GM23248 (cell line): ENCODE data around the gene MARK3. TPM values are rescaled to one million over a fixed set of nuclear protein-coding genes. Genes with fewer than 3 reads are reported as not detected.

ENCODE experiments used
- DNase-seq: peaks from one replicate; pipeline ENCODE4 v3.0.0-alpha.2; 2015
- H2AFZ ChIP-seq: fragments of 200-600 bp; sonication (generic); 2 replicates; pipeline ENCODE4 v1.6.1; 2016; ENCODE audit warnings: antibody characterized with exemption
- H3F3A ChIP-seq: fragments of 200-600 bp; sonication (generic); 2 replicates; pipeline ENCODE4 v1.6.1; 2016; ENCODE audit warnings: mild to moderate bottlenecking, antibody characterized with exemption, mixed run types; ENCODE audit not compliant: insufficient read depth
- H3K27ac ChIP-seq: fragments of 200-600 bp; sonication (generic); 2 replicates; pipeline ENCODE4 v1.5.1; 2016; ENCODE audit warnings: mild to moderate bottlenecking
- H3K27me3 ChIP-seq: fragments of 200-600 bp; sonication (generic); replicated peaks from 2 replicates; pipeline ENCODE4 v1.6.1; 2016; ENCODE audit warnings: mild to moderate bottlenecking; ENCODE audit not compliant: insufficient read depth
- H3K36me3 ChIP-seq: fragments of 200-600 bp; sonication (generic); 2 replicates; pipeline ENCODE4 v1.6.1; 2016; ENCODE audit warnings: low read depth, mild to moderate bottlenecking
- H3K4me1 ChIP-seq: fragments of 200-600 bp; sonication (generic); 2 replicates; pipeline ENCODE4 v1.6.1; 2016; ENCODE audit warnings: mild to moderate bottlenecking; ENCODE audit not compliant: insufficient read depth
- H3K4me2 ChIP-seq: fragments of 200-600 bp; sonication (generic); one replicate; pipeline ENCODE4 v1.6.1; 2016; ENCODE audit warnings: mild to moderate bottlenecking; ENCODE audit not compliant: unreplicated experiment
- H3K4me3 ChIP-seq: fragments of 200-600 bp; sonication (generic); 2 replicates; pipeline ENCODE4 v1.5.1; 2016; ENCODE audit warnings: mild to moderate bottlenecking
- H3K79me2 ChIP-seq: fragments of 200-600 bp; sonication (generic); 2 replicates; pipeline ENCODE4 v1.6.1; 2016; ENCODE audit warnings: mild to moderate bottlenecking; ENCODE audit not compliant: insufficient read depth
- H3K9ac ChIP-seq: fragments of 200-600 bp; sonication (generic); 2 replicates; pipeline ENCODE4 v1.6.1; 2016; ENCODE audit warnings: mild to moderate bottlenecking
- H3K9me2 ChIP-seq: fragments of 200-600 bp; sonication (generic); 2 replicates; pipeline ENCODE4 v1.6.1; 2016; ENCODE audit warnings: mixed run types, mild to moderate bottlenecking, moderate library complexity; ENCODE audit not compliant: insufficient read depth
- H3K9me3 ChIP-seq: fragments of 200-600 bp; sonication (generic); one replicate; pipeline ENCODE4 v1.6.1; 2017; ENCODE audit warnings: low read depth
- H4K20me1 ChIP-seq: fragments of 200-600 bp; sonication (generic); 2 replicates; pipeline ENCODE4 v1.6.0; 2016; ENCODE audit not compliant: insufficient read depth
- EZH2 ChIP-seq: fragments of 200-600 bp; sonication (generic); IDR thresholded peaks from 2 replicates; pipeline ENCODE4 v1.6.1; 2018; ENCODE audit warnings: antibody characterized with exemption, mild to moderate bottlenecking; ENCODE audit not compliant: insufficient read depth, poor library complexity, severe bottlenecking
- EZH2phosphoT487 ChIP-seq: fragments of 200-600 bp; sonication (generic); IDR thresholded peaks from 2 replicates; pipeline ENCODE4 v1.6.1; 2018; ENCODE audit warnings: antibody characterized with exemption, moderate library complexity, mild to moderate bottlenecking, low read depth; ENCODE audit not compliant: insufficient read depth
- WGBS, 2 experiments: methylation state at CpG; one replicate each; pipeline ENCODE4 v1.1.6; 2015 to 2017; ENCODE audit warnings: low lambda C conversion rate in 2 of 2, low coverage in 1 of 2; ENCODE audit errors: missing lambda C conversion rate in 2 of 2; 5-methylcytosine and 5-hydroxymethylcytosine counted together
- in situ Hi-C: fragments of 300-500 bp; cut with MboI; formaldehyde crosslinking; loops from 2 replicates; pipeline ENCODE4 v1.15.0; 2020
- polyA plus RNA-seq: library from polyadenylated mRNA; unstranded; fragments of >200 nt; fragmentation: Nextera tagmentation; extraction: Ambion mirVana; gene quantifications from 2 replicates; pipeline ENCODE4 v1.2.1, GENCODE V29; 2016
- total RNA-seq: library from RNA; depleted of rRNA; stranded (reverse); fragments of >200 nt; shearing (Covaris generic); gene quantifications from 2 replicates; pipeline ENCODE4 v1.2.3, GENCODE V29; 2014

MARK3 gene
- total and polyA plus RNA-seq, 2 experiments from 2014 or later = 32.9 to 80.6 TPM

- peaks cover 5% of the 10 kb centered on the region; the same call in 1 of the 2 replicates for H3F3A ChIP-seq
- H3K27ac ChIP-seq = no peak overlapping the region
- no peak for TF ChIP-seq EZH2
- TF ChIP-seq EZH2phosphoT487 = no peak
- WGBS, 2 experiments = 59 to 70% methylated on average over 8 of the region's 8 CpGs
- H3K9me2 ChIP-seq = no peaks in the 10 kb centered on the region
- in situ Hi-C loops = no loop called here
- no peak overlapping the region for H3K4me2 ChIP-seq
- H3K4me3 ChIP-seq = no peak overlapping the region
- no peaks in the 10 kb centered on the region for H3K9me3 ChIP-seq
- no peak for DNase-seq
- no peak overlapping the region for H3K9ac ChIP-seq
- no peak overlapping the region for H2AFZ ChIP-seq
- H3K27me3 ChIP-seq = no peaks in the 10 kb centered on the region
- H3K4me1 ChIP-seq = peaks cover 20% of the 10 kb centered on the region; the same call in 1 of the 2 replicates
- H3K79me2 ChIP-seq = peaks cover 23% of the 10 kb centered on the region
- H4K20me1 ChIP-seq = no peaks in the 10 kb centered on the region
- no peaks in the 10 kb centered on the region for H3K36me3 ChIP-seq
These were observed 141.2 kb downstream of the MARK3 start for GRCh38 chr14:103526247-103526913.

DNA sequence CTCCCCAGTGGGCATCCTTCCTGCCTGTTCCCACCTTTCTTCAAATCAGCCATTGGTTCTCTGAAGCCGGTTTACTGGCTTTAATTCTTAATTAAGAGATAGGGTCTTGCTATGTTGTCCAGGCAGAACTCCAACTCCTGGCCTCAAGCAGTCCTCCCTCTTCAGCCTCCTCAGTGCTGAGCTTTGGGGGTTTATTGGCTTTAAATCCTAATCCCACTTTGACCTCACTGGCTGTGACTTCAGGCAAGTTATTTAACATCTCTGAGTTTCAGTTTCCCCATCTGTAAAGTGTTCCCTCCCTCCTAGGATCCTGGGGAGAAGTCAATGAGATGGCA is 141.7 kb downstream of the MARK3 start:
- peaks cover 28% of the 10 kb centered on the region for H3K79me2 ChIP-seq
- no peaks in the 10 kb centered on the region for H3K36me3 ChIP-seq
- no peak overlapping the region for H2AFZ ChIP-seq
- H3K27ac ChIP-seq = peak overlapping the region; percentile 84
- no peaks in the 10 kb centered on the region for H4K20me1 ChIP-seq
- no peaks in the 10 kb centered on the region for H3K9me3 ChIP-seq
- no peak overlapping the region for H3K9ac ChIP-seq
- TF ChIP-seq EZH2 = no peak
- TF ChIP-seq EZH2phosphoT487 = no peak
- DNase-seq = no peak
- in situ Hi-C loops = no loop called here
- no peaks in the 10 kb centered on the region for H3K27me3 ChIP-seq
- peaks cover 20% of the 10 kb centered on the region; the same call in 1 of the 2 replicates for H3K4me1 ChIP-seq
- WGBS, 2 experiments = 79 to 100% methylated on average over 1 of the region's 1 CpG
- no peak overlapping the region for H3K4me2 ChIP-seq
- H3K4me3 ChIP-seq = no peak overlapping the region
- no peaks in the 10 kb centered on the region for H3K9me2 ChIP-seq
- peaks cover 5% of the 10 kb centered on the region; the same call in 1 of the 2 replicates for H3F3A ChIP-seq

GRCh38 chr14:103527408-103528145 is 142.4 kb downstream of the MARK3 start:
- Histone ChIP-seq H3K4me3 (peak overlapping the region; percentile 89), H3K9me2 (no peaks in the 10 kb centered on the region), H3K9ac (peak overlapping the region; percentile 88), H4K20me1 (no peaks in the 10 kb centered on the region), H3K27me3 (no peaks in the 10 kb centered on the region), H3K4me1 (peaks cover 20% of the 10 kb centered on the region; the same call in 1 of the 2 replicates), H3K9me3 (no peaks in the 10 kb centered on the region), H3K36me3 (no peaks in the 10 kb centered on the region), H3K79me2 (peaks cover 30% of the 10 kb centered on the region), H3F3A (peaks cover 5% of the 10 kb centered on the region; the same call in 1 of the 2 replicates), H3K4me2 (peak overlapping the region; percentile 92), H3K27ac (peak overlapping the region; percentile 84), H2AFZ (0 out of 2 replicates have a peak overlapping the region, but pooled peaks have one; percentile 47)
- WGBS, 2 experiments = 50 to 58% methylated on average over 13 to 14 of the region's 14 CpGs
- in situ Hi-C loops = no loop called here
- peak; percentile 89 for DNase-seq
- TF ChIP-seq EZH2 = no peak

GRCh38 chr14:103528146-103528586 is 143.0 kb downstream of the MARK3 start:
- Histone ChIP-seq H3K27me3 (no peaks in the 10 kb centered on the region), H3K79me2 (peaks cover 30% of the 10 kb centered on the region), H3K4me1 (peaks cover 20% of the 10 kb centered on the region; the same call in 1 of the 2 replicates), H3K9me2 (no peaks in the 10 kb centered on the region), H3K4me2 (peak overlapping the region; percentile 92), H3K36me3 (no peaks in the 10 kb centered on the region), H3F3A (peaks cover 5% of the 10 kb centered on the region; the same call in 1 of the 2 replicates), H4K20me1 (no peaks in the 10 kb centered on the region), H3K4me3 (peak overlapping the region; percentile 89), H3K27ac (peak overlapping the region; percentile 84), H3K9ac (peak overlapping the region; percentile 88), H2AFZ (peak overlapping the region; percentile 47), H3K9me3 (no peaks in the 10 kb centered on the region)
- in situ Hi-C loops = no loop called here
- TF ChIP-seq EZH2phosphoT487 (no peak), EZH2 (no peak)
- 10 to 12% methylated on average over 10 of the region's 10 CpGs for WGBS, 2 experiments
- peak; percentile 64 for DNase-seq
